HEK293T (cell line): ENCODE results near the gene FGFBP1.

Experiments
- CTCF ChIA-PET: fragments of 350-600 bp; formaldehyde crosslinking; extraction: SDS; loops from one replicate; lab custom pipeline; 2021; ENCODE audit warnings: antibody characterized with exemption, inconsistent platforms; lab: Yijun Ruan, JAX
- POLR2A ChIA-PET: fragments of 350-600 bp; formaldehyde crosslinking; extraction: SDS; loops from one replicate; lab custom pipeline; 2020; ENCODE audit warnings: antibody characterized with exemption, inconsistent platforms; lab: Yijun Ruan, JAX
- DNase-seq: peaks from one replicate; pipeline ENCODE4 v3.0.0; 2012; ENCODE audit warnings: mixed read lengths; ENCODE audit errors: extremely low spot score
- ARNT ChIP-seq: fragments of 450-650 bp; IDR thresholded peaks from 2 replicates; pipeline ENCODE4 v1.6.1; 2017; ENCODE audit warnings: mild to moderate bottlenecking
- BHLHE40 ChIP-seq: fragments of 450-650 bp; IDR thresholded peaks from 2 replicates; pipeline ENCODE4 v1.6.1; 2016; ENCODE audit warnings: mild to moderate bottlenecking, moderate library complexity, borderline replicate concordance
- CTBP1 ChIP-seq: fragments of 450-650 bp; IDR thresholded peaks from 2 replicates; pipeline ENCODE4 v1.6.1; 2016; ENCODE audit warnings: borderline replicate concordance
- ELF4 ChIP-seq: fragments of 450-650 bp; IDR thresholded peaks from 2 replicates; pipeline ENCODE4 v1.6.1; 2017; ENCODE audit warnings: antibody characterized with exemption
- FOXA1 ChIP-seq: fragments of 450-650 bp; IDR thresholded peaks from 2 replicates; pipeline ENCODE4 v1.6.1; 2016; ENCODE audit warnings: mild to moderate bottlenecking
- FOXK2 ChIP-seq: fragments of 450-650 bp; IDR thresholded peaks from 2 replicates; pipeline ENCODE4 v1.6.1; 2016; ENCODE audit warnings: mild to moderate bottlenecking
- FOXM1 ChIP-seq: fragments of 450-650 bp; IDR thresholded peaks from 2 replicates; pipeline ENCODE4 v1.6.1; 2017; ENCODE audit warnings: mild to moderate bottlenecking, borderline replicate concordance
- HDGF ChIP-seq: fragments of 450-650 bp; IDR thresholded peaks from 2 replicates; pipeline ENCODE4 v1.6.1; 2017; ENCODE audit warnings: antibody characterized with exemption, borderline replicate concordance
- L3MBTL2 ChIP-seq: fragments of 450-650 bp; conservative IDR thresholded peaks from 2 replicates; pipeline ENCODE4 v1.6.1; 2016; ENCODE audit warnings: mild to moderate bottlenecking
- LEF1 ChIP-seq: fragments of 450-650 bp; IDR thresholded peaks from 2 replicates; pipeline ENCODE4 v1.6.1; 2017; ENCODE audit warnings: mild to moderate bottlenecking, borderline replicate concordance
- NFRKB ChIP-seq: fragments of 450-650 bp; IDR thresholded peaks from 2 replicates; pipeline ENCODE4 v1.6.1; 2016; ENCODE audit warnings: mild to moderate bottlenecking, moderate library complexity
- SP1 ChIP-seq: fragments of 450-650 bp; IDR thresholded peaks from 2 replicates; pipeline ENCODE4 v1.6.1; 2017
- SUZ12 ChIP-seq: fragments of 450-650 bp; IDR thresholded peaks from 2 replicates; pipeline ENCODE4 v1.6.1; 2016; ENCODE audit warnings: mild to moderate bottlenecking
- TARDBP ChIP-seq: fragments of 450-650 bp; IDR thresholded peaks from 2 replicates; pipeline ENCODE4 v1.6.1; 2016
- ZNF384 ChIP-seq: fragments of 450-650 bp; IDR thresholded peaks from 2 replicates; pipeline ENCODE4 v1.6.1; 2016
- TF ChIP-seq, protein P1 (sequence below): fragments of 450-650 bp; IDR thresholded peaks from 2 replicates; pipeline ENCODE4 v1.6.1; 2016

Gene FGFBP1

DNA sequence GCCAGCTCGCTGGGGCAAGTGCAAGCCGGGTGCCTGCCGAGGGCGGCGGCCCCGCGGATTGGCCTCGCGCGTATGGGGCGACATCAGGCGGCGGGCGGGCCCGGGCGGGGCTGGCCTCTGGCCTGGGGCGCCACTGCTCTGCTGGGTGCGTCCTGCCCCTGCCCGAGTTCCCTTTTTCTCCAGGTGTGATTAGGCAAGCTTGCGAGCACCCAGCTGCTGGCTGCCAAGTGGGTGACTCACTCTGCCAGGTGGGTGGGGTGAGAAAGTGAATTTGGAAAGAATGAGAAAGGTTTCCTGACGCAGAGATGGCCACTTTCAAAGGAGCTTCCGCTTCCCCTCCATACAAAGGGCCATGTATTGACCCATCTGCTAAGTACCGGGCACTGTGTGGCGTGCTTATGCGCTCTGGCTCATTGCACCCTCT is 32.5 kb downstream of the FGFBP1 start:
- ChIA-PET CTCF (no interaction called here), POLR2A (no interaction called here)
- no peak for DNase-seq
- TF ChIP-seq HDGF (no peak), L3MBTL2 (no peak), FOXA1 (no peak), CTBP1 (no peak), NFRKB (no peak), FOXM1 (no peak), ARNT (no peak), ELF4 (no peak), BHLHE40 (no peak), SUZ12 (no peak), SP1 (no peak), FOXK2 (no peak), ZNF384 (no peak), LEF1 (no peak), TARDBP (no peak)
- TF ChIP-seq, protein P1, sequence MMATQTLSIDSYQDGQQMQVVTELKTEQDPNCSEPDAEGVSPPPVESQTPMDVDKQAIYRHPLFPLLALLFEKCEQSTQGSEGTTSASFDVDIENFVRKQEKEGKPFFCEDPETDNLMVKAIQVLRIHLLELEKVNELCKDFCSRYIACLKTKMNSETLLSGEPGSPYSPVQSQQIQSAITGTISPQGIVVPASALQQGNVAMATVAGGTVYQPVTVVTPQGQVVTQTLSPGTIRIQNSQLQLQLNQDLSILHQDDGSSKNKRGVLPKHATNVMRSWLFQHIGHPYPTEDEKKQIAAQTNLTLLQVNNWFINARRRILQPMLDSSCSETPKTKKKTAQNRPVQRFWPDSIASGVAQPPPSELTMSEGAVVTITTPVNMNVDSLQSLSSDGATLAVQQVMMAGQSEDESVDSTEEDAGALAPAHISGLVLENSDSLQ, result no peak

DNA sequence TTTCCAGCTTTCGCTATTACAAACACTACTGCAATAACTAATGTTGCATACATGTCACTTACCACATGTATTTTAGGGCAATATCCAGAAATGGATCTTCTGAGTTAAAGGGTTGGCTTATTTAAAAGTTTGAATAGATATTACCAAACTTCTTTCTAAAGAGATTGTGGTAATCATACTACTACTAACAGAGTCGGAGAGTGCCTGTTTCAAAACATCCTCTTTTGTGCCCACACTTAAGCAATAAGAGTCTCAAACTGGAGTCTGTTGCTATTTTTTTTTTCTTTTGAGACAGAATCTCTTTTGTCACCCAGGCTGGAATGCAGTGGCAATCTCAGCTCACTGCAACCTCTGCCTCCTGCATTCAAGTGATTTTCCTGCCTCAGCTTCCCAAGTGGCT is 35.8 kb downstream of the FGFBP1 start:
- ChIA-PET CTCF (no interaction called here), POLR2A (no interaction called here)
- TF ChIP-seq BHLHE40 (no peak), TARDBP (no peak), NFRKB (no peak), FOXM1 (no peak), CTBP1 (no peak), LEF1 (no peak), ELF4 (no peak), L3MBTL2 (no peak), ARNT (no peak), SUZ12 (no peak)
- DNase-seq, result no peak

DNA sequence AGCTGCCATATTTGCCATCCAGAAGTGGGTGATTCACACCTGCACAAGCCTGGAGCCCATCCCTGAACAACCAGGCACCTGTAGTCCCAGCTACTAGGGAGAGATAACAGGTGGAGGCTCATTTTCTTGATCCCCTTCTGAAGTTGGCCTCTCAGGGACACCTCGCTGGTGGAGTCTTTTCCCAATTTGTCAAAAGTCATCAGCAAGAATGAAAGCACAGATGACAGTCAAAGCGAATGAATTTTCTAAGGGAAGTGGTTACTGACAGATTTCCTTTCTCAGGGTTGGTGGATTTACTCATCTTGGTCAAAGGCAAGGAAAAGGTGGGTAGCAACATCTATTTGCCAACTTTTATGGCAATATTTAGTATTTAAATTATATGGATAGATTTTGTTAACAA is 36.5 kb downstream of the FGFBP1 start:
- POLR2A ChIA-PET, result no interaction called here
- CTCF ChIA-PET, result no interaction called here
- TF ChIP-seq TARDBP, result no peak
- TF ChIP-seq, protein P1, result no peak
- no peak for TF ChIP-seq FOXK2
- TF ChIP-seq HDGF, result no peak
- TF ChIP-seq SP1, result no peak
- TF ChIP-seq FOXA1, result no peak
- no peak for TF ChIP-seq LEF1
- TF ChIP-seq FOXM1, result no peak
- TF ChIP-seq ZNF384, result no peak
- no peak for TF ChIP-seq SUZ12
- TF ChIP-seq ARNT, result no peak
- no peak for TF ChIP-seq L3MBTL2
- no peak for TF ChIP-seq CTBP1
- TF ChIP-seq BHLHE40, result no peak
- DNase-seq, result no peak

DNA sequence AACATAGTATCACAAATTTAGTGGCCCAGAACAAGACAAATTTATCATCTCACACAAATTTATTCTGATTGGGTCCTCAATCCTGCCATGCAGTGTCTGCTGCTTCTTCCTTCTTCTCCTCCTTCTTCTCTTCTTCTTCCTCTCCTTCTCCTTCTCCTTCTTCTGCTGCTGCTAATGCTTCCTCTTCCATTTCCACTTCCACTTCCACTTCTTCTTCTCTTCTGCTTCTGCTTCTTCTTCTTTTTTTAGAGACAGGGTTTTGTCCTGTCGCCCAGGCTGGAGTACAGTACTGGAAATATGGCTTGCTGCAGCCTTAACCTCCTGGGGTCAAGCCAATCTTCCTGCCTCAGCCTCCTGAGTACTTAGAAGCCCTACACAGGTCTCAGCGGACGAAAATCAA is 37.5 kb downstream of the FGFBP1 start:
- TF ChIP-seq FOXA1, result no peak
- TF ChIP-seq BHLHE40, result no peak
- no peak for TF ChIP-seq HDGF
- TF ChIP-seq, protein P1, result no peak
- TF ChIP-seq TARDBP, result no peak
- TF ChIP-seq NFRKB, result no peak
- CTCF ChIA-PET, result no interaction called here
- POLR2A ChIA-PET, result no interaction called here
- no peak for DNase-seq

DNA sequence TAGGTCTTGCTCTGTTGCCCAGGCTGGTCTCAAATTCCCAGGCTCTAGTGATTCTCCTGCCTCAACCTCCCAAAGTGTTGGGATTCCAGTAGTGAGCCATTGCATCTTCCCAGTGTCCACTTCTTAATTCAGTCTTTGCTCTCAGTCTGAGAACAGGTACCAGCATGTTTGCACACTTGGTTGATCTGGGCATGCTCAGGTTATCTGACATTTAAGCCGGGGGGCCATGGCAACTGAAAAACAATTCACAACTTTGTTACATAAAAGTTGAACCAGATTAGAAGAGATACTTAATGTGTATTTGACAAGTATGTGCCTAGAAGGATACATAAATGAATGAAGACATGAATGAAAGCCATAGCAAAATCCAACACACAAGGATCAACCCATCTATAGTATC is 39.0 kb downstream of the FGFBP1 start:
- TF ChIP-seq L3MBTL2 (no peak), FOXM1 (no peak), ZNF384 (no peak), FOXK2 (no peak), FOXA1 (no peak), SP1 (no peak), ARNT (no peak), BHLHE40 (no peak), TARDBP (no peak), ELF4 (no peak), SUZ12 (no peak), NFRKB (no peak), HDGF (no peak), LEF1 (no peak)
- TF ChIP-seq, protein P1, result no peak
- no peak for DNase-seq
- CTCF ChIA-PET, result no interaction called here
- POLR2A ChIA-PET, result no interaction called here

DNA sequence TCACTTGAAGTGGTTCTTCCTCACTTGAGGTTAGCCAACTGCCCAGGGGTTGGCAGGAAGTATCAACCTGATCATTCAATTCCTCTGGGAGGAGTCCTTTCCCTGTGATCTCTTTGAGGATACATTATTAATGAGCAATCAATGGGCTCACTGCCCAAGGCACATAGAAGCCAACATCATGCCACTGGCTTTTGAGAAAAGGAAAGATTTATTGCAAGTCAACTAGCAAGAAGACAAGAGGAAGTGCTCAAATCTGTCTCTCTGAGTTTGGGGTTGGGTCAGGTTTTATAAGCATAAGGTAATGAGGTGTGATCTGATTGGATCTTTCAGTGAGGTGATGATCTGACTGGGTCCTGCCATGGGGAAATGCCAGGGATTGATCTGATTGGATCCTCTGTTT is 39.6 kb downstream of the FGFBP1 start:
- DNase-seq, result no peak
- TF ChIP-seq FOXK2 (no peak), CTBP1 (no peak), FOXM1 (no peak), NFRKB (no peak), ELF4 (no peak), ARNT (no peak), FOXA1 (no peak), L3MBTL2 (no peak), HDGF (no peak), ZNF384 (no peak), LEF1 (no peak), SUZ12 (no peak), TARDBP (no peak), SP1 (no peak), BHLHE40 (no peak)
- TF ChIP-seq, protein P1, result no peak
- ChIA-PET CTCF (no interaction called here), POLR2A (no interaction called here)
